Stimulated activated CD4-positive, alpha-beta T cell treated with anti-CD3 and anti-CD28 coated beads, Interleukin-4, amount 100 ng/mL, for 48 hours (primary cell): ENCODE results near the gene THSD4.
A peak's percentile ranks its signal among the peaks of the same experiment; 100 is the strongest.

Experiments
- DNase-seq, 2 donors: peaks; one replicate each; pipeline ENCODE4 v3.0.0-alpha.2; 2020; ENCODE audit warnings: low read depth in 2 of 2

The THSD4 gene

GRCh38 chr15:71752128-71752527, 636.9 kb downstream of the THSD4 start:
- DNase-seq, result no peak

- DNase-seq, result no peak
Observed at GRCh38 chr15:71752604-71753289, 637.5 kb downstream of the THSD4 start.

GRCh38 chr15:71753346-71753745, 638.1 kb downstream of the THSD4 start:
- no peak for DNase-seq

GRCh38 chr15:71754660-71755059, 639.4 kb downstream of the THSD4 start:
- no peak for DNase-seq

GRCh38 chr15:71755092-71755970, 640.1 kb downstream of the THSD4 start:
- no peak for DNase-seq

- DNase-seq, result no peak
Observed at GRCh38 chr15:71756599-71757352, 641.5 kb downstream of the THSD4 start.

- DNase-seq, result no peak
Observed at GRCh38 chr15:71757741-71758530, 642.7 kb downstream of the THSD4 start.

- DNase-seq, result no peak
Observed at GRCh38 chr15:71758711-71759110, 643.4 kb downstream of the THSD4 start.

- DNase-seq, result no peak
Observed at GRCh38 chr15:71760852-71761251, 645.6 kb downstream of the THSD4 start.

GRCh38 chr15:71761649-71762048, 646.4 kb downstream of the THSD4 start:
- DNase-seq, result no peak

- no peak for DNase-seq
Observed at GRCh38 chr15:71768184-71768583, 652.9 kb downstream of the THSD4 start.

GRCh38 chr15:71773206-71773859, 658.1 kb downstream of the THSD4 start:
- no peak for DNase-seq

- no peak for DNase-seq
Observed at GRCh38 chr15:71775856-71776255, 660.6 kb downstream of the THSD4 start.

- no peak for DNase-seq
Observed at GRCh38 chr15:71776304-71776703, 661.0 kb downstream of the THSD4 start.

GRCh38 chr15:71777216-71777943, 662.1 kb downstream of the THSD4 start:
- DNase-seq, result no peak

GRCh38 chr15:71779073-71779797, 664.0 kb downstream of the THSD4 start:
- DNase-seq, result no peak

GRCh38 chr15:71780115-71780976, 665.1 kb downstream of the THSD4 start:
- peak in 1 of 2 donors; percentile 14 for DNase-seq

- DNase-seq, result no peak
Observed at GRCh38 chr15:71781179-71781964, 666.1 kb downstream of the THSD4 start.
